ENCODE data around the gene KIAA0930.

The KIAA0930 gene

GRCh38 chr22:45166932-45167331 lies 73.8 kb downstream of the KIAA0930 start:
- DNase-seq: no peak

- no peak for DNase-seq
These were observed 76.2 kb downstream of the KIAA0930 start for GRCh38 chr22:45164270-45165088.

DNA sequence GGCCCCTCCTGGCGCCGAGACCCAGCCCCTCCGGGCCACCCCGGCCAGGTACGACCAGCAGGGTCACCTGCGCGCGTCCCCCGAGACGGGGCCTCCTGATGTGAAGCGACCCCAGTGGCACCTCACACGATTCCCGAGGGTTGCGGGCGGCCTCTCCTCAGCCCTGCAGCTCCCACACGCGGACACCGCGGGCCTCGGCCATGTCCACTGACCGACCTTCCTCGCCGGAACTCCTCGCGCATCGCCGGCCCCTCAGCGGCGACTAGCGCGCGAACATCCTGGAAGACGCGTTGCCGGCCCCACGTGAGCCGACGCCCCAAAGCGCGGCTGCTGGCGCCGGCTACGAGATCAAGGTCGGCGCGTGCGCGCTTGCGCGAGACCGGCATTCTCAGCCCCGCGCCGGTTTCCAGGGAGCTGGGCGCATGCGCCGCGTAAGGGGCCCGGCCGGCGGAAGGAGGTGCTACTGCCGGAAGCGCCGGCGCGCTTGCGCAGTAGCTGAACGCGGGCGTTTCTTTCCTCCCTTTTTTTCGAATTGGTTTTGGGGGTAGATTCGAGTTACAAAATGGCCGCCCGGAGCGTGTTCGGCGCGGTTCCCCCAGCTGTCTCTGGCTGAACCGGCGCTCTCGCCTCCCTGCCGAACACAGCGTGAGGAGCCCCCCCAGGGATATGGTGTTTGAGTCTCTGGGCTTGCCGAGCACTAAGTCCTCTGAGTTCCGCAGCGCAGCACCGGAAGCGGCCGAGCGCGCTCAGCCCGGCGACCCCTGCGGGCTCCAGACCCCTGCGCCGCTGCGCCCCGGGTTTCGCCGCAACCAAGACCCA lies 77.0 kb downstream of the KIAA0930 start, which contains the start of gene NUP50:
Gene NUP50, plus strand, starts transcription at position 475 of the 819 bp plus-strand sequence. CDS start 4,253 bp downstream, outside the sequence.
- peak; percentile 95 for DNase-seq

DNA sequence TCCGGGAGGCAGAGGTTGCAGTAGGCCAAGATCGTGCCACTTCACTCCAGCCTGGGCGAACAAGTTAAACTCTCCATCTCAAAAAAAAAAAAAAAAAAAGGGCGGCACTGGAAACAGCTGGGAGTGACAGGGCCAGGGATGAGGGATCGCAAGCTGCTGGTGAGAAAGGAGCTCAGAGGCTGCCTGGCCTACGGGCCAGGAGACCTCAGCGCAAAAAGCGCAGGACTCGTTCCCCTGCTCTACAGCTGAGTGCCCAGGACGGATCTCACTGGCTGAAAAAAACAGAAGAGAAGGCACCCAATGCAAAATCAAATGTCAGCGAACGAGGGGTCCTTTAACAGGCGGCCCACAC lies 77.6 kb downstream of the KIAA0930 start:
- no peak for DNase-seq

GRCh38 chr22:45162531-45162930 lies 78.2 kb downstream of the KIAA0930 start:
- no peak for DNase-seq

DNA sequence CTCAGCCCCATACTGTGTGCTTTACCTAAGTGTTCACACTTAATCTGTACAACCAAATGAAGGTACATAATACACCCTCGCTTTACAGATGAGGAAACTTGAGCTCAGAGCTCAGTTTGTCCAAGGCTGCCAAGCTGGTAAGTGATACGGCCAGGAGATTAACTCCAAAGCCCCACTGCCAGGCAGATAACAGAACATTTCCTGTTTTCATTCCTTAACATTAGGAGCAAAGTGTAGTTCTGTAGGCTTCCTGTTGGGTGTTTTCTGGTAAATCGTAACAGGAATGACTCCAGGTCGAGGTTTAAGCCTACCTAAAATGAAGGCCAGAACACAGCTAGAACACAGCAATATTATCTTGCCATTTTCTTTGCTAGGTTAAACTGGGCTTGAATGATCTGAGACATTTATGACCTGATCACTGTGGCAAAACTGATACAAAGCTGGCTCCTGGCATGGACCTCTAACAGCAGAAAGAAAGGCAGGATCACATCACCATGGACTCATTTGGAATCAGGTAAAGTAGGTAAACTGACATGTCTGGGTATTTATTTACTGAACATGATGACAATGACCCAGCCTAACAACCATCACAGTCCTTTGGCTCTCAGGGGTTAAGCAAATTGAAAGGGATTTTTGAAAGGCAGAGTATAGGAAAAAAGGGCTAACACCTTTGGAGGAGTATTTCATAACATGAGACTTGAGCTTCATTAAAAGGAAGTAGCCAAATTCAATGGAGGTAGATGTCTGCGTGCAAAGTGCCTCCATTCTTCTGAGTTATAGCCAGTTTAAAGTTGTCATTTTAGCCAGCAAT lies 80.8 kb downstream of the KIAA0930 start:
- DNase-seq: no peak

DNA sequence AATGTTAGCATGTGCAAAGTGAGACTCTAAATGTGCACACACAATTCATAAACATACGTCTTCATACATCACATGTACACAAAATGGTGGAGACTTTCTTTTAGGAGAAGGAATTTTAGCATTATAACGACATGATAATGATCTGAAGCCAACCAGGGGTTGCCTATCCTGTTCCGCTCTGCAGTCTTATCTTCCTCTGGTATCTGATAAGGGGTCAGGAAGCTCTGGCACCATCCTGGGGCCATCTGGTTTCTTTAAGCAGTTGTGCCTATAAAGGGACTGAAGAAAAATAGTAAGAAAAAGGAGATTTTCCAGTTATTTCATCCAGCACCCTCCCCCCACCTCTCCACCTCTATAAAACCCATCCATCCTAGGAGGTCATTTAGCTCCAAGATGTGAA lies 82.8 kb downstream of the KIAA0930 start:
- DNase-seq: no peak

DNA sequence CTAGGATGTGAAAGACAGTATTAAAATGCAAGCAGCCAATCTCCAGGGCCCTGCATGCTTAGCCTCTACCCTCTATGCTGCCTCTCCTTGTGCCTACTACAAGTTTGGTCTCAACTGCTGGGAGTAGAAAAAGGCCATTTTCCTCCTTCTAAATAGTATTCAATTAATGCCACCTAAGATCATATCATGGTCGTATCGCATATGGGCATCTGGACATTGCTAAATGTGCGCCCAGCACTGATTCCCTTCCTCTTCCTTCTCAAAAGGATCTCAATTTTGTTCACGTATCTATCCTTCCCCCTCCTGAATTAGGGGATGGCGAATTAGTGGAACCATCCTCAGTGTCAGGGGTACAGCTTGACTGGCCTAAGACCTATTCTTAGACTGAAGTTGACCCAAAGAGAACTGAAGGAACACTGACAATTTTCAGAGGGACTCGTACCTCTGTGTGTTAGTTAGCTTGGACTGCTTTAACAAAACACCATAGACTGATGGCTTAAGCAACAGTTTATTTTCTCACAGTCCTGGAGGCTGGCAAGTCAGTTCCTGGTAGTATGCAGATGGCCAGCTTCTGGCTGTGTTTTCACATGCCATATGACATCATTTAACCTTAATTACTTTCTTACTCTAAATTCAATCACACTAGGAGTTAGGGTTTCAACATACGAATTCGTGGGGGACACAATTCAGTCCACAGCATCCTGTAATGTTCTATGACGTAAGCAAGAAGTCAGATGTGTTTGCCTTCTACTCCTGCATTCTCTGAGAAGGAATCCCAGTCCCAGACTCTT lies 85.4 kb downstream of the KIAA0930 start:
- no peak for DNase-seq

DNA sequence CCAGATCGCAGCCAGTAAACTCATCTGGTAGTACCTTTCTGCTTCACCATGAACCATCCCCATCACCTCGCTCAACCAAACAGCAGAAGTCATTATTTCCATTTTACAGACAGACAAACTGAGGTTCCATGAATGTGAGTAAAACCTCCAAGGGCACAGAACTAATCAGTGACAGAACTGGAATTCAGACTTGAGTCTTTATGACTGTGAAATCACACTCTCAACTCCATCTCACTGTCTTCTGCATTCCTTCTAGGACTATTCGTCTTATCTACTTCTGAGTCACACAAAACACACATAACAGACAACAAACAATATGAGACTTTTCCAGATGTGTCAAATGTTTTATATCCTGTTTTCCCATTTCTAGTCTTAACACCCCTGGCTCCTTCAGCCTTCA lies 86.3 kb downstream of the KIAA0930 start:
- DNase-seq: no peak

DNA sequence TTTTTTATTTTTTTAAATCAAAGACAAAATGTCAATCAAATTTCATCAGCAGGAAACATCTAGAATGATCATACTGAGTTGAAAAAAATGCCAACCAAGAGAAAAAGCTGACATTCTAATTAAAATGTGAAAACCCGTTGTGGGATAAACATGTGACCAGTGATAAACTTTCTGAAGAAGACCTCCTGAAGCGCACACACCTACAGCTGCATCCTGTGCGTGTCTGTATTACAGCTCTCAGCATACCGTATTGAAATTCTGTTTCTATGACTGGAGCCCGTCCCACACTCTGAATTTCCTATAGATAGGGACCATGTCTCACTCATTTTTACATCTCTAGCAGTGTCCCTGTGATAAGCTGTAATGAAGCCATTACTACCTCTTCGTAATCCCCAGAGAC lies 89.2 kb downstream of the KIAA0930 start:
- no peak for DNase-seq

DNA sequence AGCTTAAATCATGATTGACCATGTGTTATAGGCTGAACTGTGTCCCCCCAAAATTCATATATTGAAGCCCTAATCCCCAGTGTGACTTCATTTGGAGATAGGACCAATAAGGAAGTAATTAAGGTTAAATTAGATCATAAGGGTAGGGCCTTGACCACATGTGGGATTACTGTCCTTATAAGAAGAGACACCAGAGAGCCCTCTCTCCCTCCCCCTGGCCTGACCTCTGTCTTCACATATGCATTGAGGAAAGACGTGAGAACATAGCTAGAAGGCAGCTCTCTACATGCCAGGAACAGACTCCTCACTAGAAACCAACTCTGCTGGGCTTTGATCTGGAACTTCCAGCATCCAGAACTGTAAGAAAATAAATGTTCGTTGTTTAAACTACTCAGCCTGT lies 90.6 kb downstream of the KIAA0930 start:
- no peak for DNase-seq

GRCh38 chr22:45149671-45150070 lies 91.0 kb downstream of the KIAA0930 start:
- no peak for DNase-seq

GRCh38 chr22:45144916-45145315 lies 95.8 kb downstream of the KIAA0930 start:
- DNase-seq: no peak

- no peak for DNase-seq
These were observed 98.3 kb downstream of the KIAA0930 start for GRCh38 chr22:45142376-45142775.
